ENCODE results near the gene TNN. TPM values are rescaled to one million over a fixed set of nuclear protein-coding genes. Genes with fewer than 3 reads are reported as not detected.

Gene TNN
- polyA plus RNA-seq, 1 experiment: not detected

DNA sequence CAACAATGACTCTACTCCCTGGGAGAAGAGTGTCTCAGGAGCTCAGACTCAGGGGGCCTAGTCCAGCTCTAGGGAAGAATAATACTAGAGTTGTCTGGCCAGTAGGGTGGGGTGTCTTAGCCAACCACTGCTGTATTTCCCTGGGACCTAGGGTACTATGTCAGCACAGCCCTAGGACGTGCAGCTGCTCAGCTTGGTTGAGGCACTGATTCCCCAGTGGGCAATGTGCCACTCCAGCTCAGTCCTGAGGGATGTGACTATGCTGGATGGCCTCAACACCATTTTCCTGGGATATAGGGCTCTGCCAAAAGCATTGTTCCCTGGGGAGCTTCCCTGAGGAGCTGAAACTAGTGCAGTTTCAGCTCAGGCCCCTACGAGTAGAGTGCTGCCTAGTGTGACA, 47.4 kb downstream of the TNN start:
- ChIA-PET POLR2A (no interaction called here), CTCF (interaction anchor here (0.6 to 2.4 kb wide), 7 partner anchors 9 to 40 kb away, joined by 3 to 13 read pairs (median 4); no protein-coding TSS in a partner anchor)
- TF ChIP-seq, protein P1, sequence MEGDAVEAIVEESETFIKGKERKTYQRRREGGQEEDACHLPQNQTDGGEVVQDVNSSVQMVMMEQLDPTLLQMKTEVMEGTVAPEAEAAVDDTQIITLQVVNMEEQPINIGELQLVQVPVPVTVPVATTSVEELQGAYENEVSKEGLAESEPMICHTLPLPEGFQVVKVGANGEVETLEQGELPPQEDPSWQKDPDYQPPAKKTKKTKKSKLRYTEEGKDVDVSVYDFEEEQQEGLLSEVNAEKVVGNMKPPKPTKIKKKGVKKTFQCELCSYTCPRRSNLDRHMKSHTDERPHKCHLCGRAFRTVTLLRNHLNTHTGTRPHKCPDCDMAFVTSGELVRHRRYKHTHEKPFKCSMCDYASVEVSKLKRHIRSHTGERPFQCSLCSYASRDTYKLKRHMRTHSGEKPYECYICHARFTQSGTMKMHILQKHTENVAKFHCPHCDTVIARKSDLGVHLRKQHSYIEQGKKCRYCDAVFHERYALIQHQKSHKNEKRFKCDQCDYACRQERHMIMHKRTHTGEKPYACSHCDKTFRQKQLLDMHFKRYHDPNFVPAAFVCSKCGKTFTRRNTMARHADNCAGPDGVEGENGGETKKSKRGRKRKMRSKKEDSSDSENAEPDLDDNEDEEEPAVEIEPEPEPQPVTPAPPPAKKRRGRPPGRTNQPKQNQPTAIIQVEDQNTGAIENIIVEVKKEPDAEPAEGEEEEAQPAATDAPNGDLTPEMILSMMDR (IDR thresholded peaks at IDR 0.05; ENCODE audit: insufficient read depth, low read depth, low read length): no peak
- Histone ChIP-seq H3K4me3 (ENCODE audit: low read depth, low read length) (no peak overlapping the region), H3K27me3 (ENCODE audit: control insufficient read depth, insufficient read depth, low read length) (no peaks in the 10 kb centered on the region), H3K36me3 (ENCODE audit: control insufficient read depth, insufficient read depth, low read length) (no peaks in the 10 kb centered on the region)
- no peak for DNase-seq (ENCODE audit: low read depth)

DNA sequence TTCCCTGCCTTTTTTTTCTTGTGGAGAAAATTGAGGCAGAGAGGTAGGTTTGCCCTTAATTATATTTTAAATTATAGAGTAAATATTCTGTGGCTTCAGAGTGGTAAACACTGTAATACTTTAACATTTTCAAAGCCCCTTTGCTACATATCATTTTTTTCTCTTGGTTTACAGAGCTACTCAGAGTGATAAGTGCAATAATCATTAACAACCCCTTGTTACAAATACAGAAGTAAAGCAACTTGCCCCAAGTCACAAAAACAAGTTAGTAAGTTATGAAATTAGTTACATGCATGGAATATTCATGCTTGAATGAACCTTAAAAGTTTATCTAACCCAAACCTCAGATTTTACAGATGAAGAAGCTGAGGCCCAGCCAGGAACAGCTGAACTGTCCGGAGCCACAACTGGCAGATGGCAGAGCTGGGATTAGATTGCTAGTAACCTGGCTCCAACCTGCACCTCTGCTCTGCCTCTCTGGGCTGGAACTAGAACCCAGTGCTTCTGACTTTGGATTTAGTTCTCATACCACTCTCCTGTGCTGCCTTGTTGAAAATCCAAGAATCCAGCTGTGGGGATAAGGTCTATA, 48.7 kb downstream of the TNN start:
- Histone ChIP-seq H3K4me3 (ENCODE audit: low read depth, low read length) (no peak overlapping the region), H3K36me3 (ENCODE audit: control insufficient read depth, insufficient read depth, low read length) (no peaks in the 10 kb centered on the region), H3K27me3 (ENCODE audit: control insufficient read depth, insufficient read depth, low read length) (no peaks in the 10 kb centered on the region)
- ChIA-PET POLR2A (no interaction called here), CTCF (interaction anchor here (0.7 to 2.4 kb wide), 4 partner anchors 9 to 38 kb away, joined by 3 to 13 read pairs (median 4); no protein-coding TSS in a partner anchor)
- no peak for DNase-seq (ENCODE audit: low read depth)
- TF ChIP-seq, protein P1 (IDR thresholded peaks at IDR 0.05; ENCODE audit: insufficient read depth, low read depth, low read length): no peak

DNA sequence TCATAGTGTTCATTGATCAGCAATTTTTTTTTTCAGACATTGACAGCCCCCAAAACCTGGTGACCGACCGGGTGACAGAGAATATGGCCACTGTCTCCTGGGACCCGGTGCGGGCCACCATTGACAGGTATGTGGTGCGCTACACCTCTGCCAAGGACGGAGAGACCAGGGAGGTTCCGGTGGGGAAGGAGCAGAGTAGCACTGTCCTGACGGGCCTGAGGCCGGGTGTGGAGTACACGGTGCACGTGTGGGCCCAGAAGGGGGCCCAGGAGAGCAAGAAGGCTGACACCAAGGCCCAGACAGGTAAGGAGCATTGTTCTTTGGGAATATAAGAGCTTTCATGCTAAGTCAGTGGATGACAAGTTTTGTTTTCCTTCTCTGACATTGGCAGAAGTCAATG, 49.3 kb downstream of the TNN start:
- ChIA-PET CTCF (interaction anchor here (0.7 to 2.4 kb wide), 2 partner anchors 8 to 23 kb away, joined by 3 to 13 read pairs; no protein-coding TSS in a partner anchor), POLR2A (no interaction called here)
- TF ChIP-seq, protein P1 (IDR thresholded peaks at IDR 0.05; ENCODE audit: insufficient read depth, low read depth, low read length): no peak
- Histone ChIP-seq H3K36me3 (ENCODE audit: control insufficient read depth, insufficient read depth, low read length) (no peaks in the 10 kb centered on the region), H3K27me3 (ENCODE audit: control insufficient read depth, insufficient read depth, low read length) (no peaks in the 10 kb centered on the region; the same call in 1 of the 2 replicates), H3K4me3 (ENCODE audit: low read depth, low read length) (no peak overlapping the region)
- DNase-seq (ENCODE audit: low read depth): no peak

DNA sequence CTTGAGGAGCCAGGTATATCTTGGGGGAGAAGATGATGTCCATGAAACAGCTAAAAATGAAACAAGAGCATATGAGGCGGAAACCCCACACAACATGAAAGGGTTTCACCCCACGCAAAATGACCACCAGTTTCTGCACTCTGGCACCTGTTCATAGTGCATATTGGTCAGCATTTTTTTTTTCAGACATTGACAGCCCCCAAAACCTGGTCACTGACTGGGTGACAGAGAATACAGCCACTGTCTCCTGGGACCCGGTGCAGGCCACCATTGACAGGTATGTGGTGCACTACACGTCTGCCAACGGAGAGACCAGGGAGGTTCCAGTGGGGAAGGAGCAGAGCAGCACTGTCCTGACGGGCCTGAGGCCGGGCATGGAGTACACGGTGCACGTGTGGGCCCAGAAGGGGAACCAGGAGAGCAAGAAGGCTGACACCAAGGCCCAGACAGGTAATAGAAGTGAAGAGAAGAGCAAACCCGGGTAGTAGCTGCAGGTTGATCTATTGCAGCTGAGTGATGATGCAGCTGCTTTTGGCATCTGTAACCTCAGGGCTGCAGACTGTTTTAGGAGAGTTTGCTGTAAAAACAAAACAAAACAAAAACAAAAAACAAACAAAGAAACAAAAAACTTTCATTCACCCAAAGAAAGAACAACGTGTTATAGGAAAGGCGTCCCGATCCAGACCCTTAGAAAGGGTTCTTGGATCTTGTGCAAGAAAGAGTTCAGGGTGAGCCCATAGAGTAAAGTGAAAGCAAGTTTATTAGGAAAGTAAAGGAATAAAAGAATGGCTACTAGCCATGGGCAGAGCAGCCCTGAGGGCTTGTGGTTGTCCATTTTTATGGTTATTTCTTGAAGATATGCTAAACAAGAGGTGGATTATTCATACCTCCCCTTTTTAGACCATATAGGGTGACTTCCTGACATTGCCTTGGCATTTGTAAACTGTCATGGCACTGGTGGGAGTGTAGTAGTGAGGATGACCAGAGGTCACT, 51.0 kb downstream of the TNN start:
- DNase-seq (ENCODE audit: low read depth): no peak
- Histone ChIP-seq H3K36me3 (ENCODE audit: control insufficient read depth, insufficient read depth, low read length) (no peaks in the 10 kb centered on the region), H3K4me3 (ENCODE audit: low read depth, low read length) (no peak overlapping the region), H3K27me3 (ENCODE audit: control insufficient read depth, insufficient read depth, low read length) (no peaks in the 10 kb centered on the region; the same call in 1 of the 2 replicates)
- POLR2A ChIA-PET: no interaction called here
- CTCF ChIA-PET: interaction anchor here (0.9 kb wide), 1 partner anchor 89 kb away, joined by 3 read pairs; no protein-coding TSS in a partner anchor
- TF ChIP-seq, protein P1 (IDR thresholded peaks at IDR 0.05; ENCODE audit: insufficient read depth, low read depth, low read length): no peak

DNA sequence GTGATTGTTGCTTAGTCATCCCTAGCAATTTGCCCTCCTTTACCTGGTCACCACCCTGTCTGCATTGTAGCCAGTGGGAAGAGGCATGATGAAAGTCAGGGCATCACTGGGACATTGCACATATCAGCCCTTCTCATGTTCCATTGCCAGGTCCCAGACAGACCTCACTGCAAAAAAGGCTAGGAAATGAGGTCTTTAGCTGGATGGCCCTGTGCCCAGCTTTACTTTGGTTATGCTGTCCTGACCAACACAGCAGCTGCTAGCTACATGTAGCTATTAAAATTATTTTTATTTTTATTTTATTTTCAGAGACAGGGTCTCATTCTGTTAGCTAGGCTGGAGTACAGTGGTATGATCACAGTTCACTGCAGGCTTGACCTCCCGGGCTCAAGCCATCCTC, 52.9 kb downstream of the TNN start:
- Histone ChIP-seq H3K36me3 (ENCODE audit: control insufficient read depth, insufficient read depth, low read length) (no peaks in the 10 kb centered on the region), H3K4me3 (ENCODE audit: low read depth, low read length) (no peak overlapping the region), H3K27me3 (ENCODE audit: control insufficient read depth, insufficient read depth, low read length) (no peaks in the 10 kb centered on the region; the same call in 1 of the 2 replicates)
- CTCF ChIA-PET: interaction anchor here (0.6 to 1.5 kb wide), 2 partner anchors 25 to 91 kb away, joined by 3 to 4 read pairs; no protein-coding TSS in a partner anchor
- TF ChIP-seq, protein P1 (IDR thresholded peaks at IDR 0.05; ENCODE audit: insufficient read depth, low read depth, low read length): no peak
- DNase-seq (ENCODE audit: low read depth): no peak
- POLR2A ChIA-PET: no interaction called here
